ENCODE results near the gene TBCC.

- TF ChIP-seq CTCF (IDR thresholded peaks at IDR 0.05) (no peak), ZFX (IDR thresholded peaks at IDR 0.05; ENCODE audit: borderline replicate concordance) (no peak)
Measured at GRCh38 chr6:42754759-42755158, 8.9 kb upstream of the TBCC start.

All from 22Rv1 (cell line).